HPDE6-E6E7 (cell line): Measurements from ENCODE around the gene TAOK1.
A peak's percentile ranks its signal among the peaks of the same experiment; 100 is the strongest.
"Not testable (repeated sequence)": the region's sequence is repeated elsewhere in the genome, so short reads cannot be mapped to it uniquely, and the experiment has no call there.

Experiments used
- DNase-seq: peaks from one replicate; pipeline ENCODE4 v3.0.0; 2011; ENCODE audit warnings: missing footprints; ENCODE audit errors: extremely low spot score

Gene TAOK1

GRCh38 chr17:29389982-29390850, at the start of gene TAOK1:
Gene TAOK1, plus strand, starts transcription at chr17:29390363. Its CDS starts 61,186 bp downstream, at chr17:29451549.
- peak; percentile 96 for DNase-seq

- no peak for DNase-seq
Measured at GRCh38 chr17:29341726-29342125, 48.4 kb upstream of the TAOK1 start.

- no peak for DNase-seq
Measured at GRCh38 chr17:29342158-29342765, 47.9 kb upstream of the TAOK1 start.

GRCh38 chr17:29344201-29344856, 45.8 kb upstream of the TAOK1 start:
- no peak for DNase-seq

- no peak for DNase-seq
Measured at GRCh38 chr17:29345066-29345465, 45.1 kb upstream of the TAOK1 start.

- not testable (repeated sequence) for DNase-seq
Measured at GRCh38 chr17:29345470-29345869, 44.7 kb upstream of the TAOK1 start.

- no peak for DNase-seq
Measured at GRCh38 chr17:29346462-29346861, 43.7 kb upstream of the TAOK1 start.

GRCh38 chr17:29347831-29348629, 42.1 kb upstream of the TAOK1 start:
- no peak for DNase-seq

- no peak for DNase-seq
Measured at GRCh38 chr17:29349409-29349808, 40.8 kb upstream of the TAOK1 start.

GRCh38 chr17:29352146-29352545, 38.0 kb upstream of the TAOK1 start:
- no peak for DNase-seq

GRCh38 chr17:29357232-29357631, 32.9 kb upstream of the TAOK1 start:
- no peak for DNase-seq

- no peak for DNase-seq
Measured at GRCh38 chr17:29357821-29358232, 32.3 kb upstream of the TAOK1 start.

- no peak for DNase-seq
Measured at GRCh38 chr17:29358416-29358815, 31.7 kb upstream of the TAOK1 start.

GRCh38 chr17:29359777-29360176, 30.4 kb upstream of the TAOK1 start:
- DNase-seq: no peak

GRCh38 chr17:29363716-29364115, 26.4 kb upstream of the TAOK1 start:
- DNase-seq: no peak

GRCh38 chr17:29364691-29365090, 25.5 kb upstream of the TAOK1 start:
- DNase-seq: no peak

- DNase-seq: no peak
Measured at GRCh38 chr17:29368161-29368560, 22.0 kb upstream of the TAOK1 start.

- no peak for DNase-seq
Measured at GRCh38 chr17:29368926-29369325, 21.2 kb upstream of the TAOK1 start.

GRCh38 chr17:29369831-29370735, 20.1 kb upstream of the TAOK1 start:
- peak; percentile 74 for DNase-seq

- DNase-seq: no peak
Measured at GRCh38 chr17:29376667-29377270, 13.4 kb upstream of the TAOK1 start.
